Peyer's patch (tissue), 4 donors: ENCODE data around the gene CNTNAP2. TPM values are rescaled to one million over a fixed set of nuclear protein-coding genes. Genes with fewer than 3 reads are reported as not detected.

Source experiments
- DNase-seq, 3 donors: peaks; one replicate each; pipeline ENCODE4 v3.0.0-alpha.2; 2017 to 2019
- H3K27ac ChIP-seq, 4 donors: fragments of 200-600 bp; sonication (generic); one replicate each; pipeline ENCODE4 v1.5.1; 2016 to 2019
- H3K27me3 ChIP-seq, 2 donors: fragments of 200-600 bp; sonication (generic); one replicate each; pipeline ENCODE4 v1.5.1; 2019
- H3K36me3 ChIP-seq, 3 donors: fragments of 200-600 bp; sonication (generic); one replicate each; pipeline ENCODE4 v1.5.1; 2016 to 2019
- H3K4me1 ChIP-seq, 4 donors: fragments of 200-600 bp; sonication (generic); one replicate each; pipeline ENCODE4 v1.5.1; 2016 to 2019
- H3K4me3 ChIP-seq, 4 donors: fragments of 200-600 bp; sonication (generic); 1 replicate in 3 of 4; 2 replicates in 1 of 4; pipeline ENCODE4 v1.5.1; 2016 to 2019; ENCODE audit warnings: mild to moderate bottlenecking in 1 of 4
- H3K9me3 ChIP-seq, 4 donors: fragments of 200-600 bp; sonication (generic); one replicate each; pipeline ENCODE4 v1.5.1; 2016 to 2019; ENCODE audit warnings: mild to moderate bottlenecking in 1 of 4
- POLR2A ChIP-seq, 2 donors: fragments of 450-650 bp; IDR thresholded peaks; one replicate each; pipeline ENCODE4 v1.5.1; 2017; ENCODE audit warnings: antibody characterized with exemption in 2 of 2, mild to moderate bottlenecking in 2 of 2, moderate library complexity in 2 of 2
- total RNA-seq, 4 donors: library from RNA; depleted of rRNA; stranded (reverse); fragments of >200 nt; gene quantifications; one replicate each; pipeline ENCODE4 v1.1.0, GENCODE V29; 2016
- TF ChIP-seq, protein P1 (sequence below), 6 experiments: fragments of 450-650 bp in 4 of 6; fragments of 200-600 bp in 2 of 6; sonication (generic) in 1 of 6; IDR thresholded peaks; one replicate each; pipeline ENCODE4 v1.5.1; 2017 to 2019; ENCODE audit warnings: antibody characterized with exemption in 6 of 6, mild to moderate bottlenecking in 3 of 6, moderate library complexity in 1 of 6

CNTNAP2 gene
- total RNA-seq, 4 donors from 2014 or later, result 1.5 to 4.9 (median 3.6) TPM

- Histone ChIP-seq H3K4me1 (no peaks in the 10 kb centered on the region), H3K4me3 (no peak overlapping the region), H3K27ac (no peak overlapping the region), H3K9me3 (no peaks in the 10 kb centered on the region), H3K36me3 (no peaks in the 10 kb centered on the region), H3K27me3 (no peaks in the 10 kb centered on the region)
- TF ChIP-seq, protein P1, sequence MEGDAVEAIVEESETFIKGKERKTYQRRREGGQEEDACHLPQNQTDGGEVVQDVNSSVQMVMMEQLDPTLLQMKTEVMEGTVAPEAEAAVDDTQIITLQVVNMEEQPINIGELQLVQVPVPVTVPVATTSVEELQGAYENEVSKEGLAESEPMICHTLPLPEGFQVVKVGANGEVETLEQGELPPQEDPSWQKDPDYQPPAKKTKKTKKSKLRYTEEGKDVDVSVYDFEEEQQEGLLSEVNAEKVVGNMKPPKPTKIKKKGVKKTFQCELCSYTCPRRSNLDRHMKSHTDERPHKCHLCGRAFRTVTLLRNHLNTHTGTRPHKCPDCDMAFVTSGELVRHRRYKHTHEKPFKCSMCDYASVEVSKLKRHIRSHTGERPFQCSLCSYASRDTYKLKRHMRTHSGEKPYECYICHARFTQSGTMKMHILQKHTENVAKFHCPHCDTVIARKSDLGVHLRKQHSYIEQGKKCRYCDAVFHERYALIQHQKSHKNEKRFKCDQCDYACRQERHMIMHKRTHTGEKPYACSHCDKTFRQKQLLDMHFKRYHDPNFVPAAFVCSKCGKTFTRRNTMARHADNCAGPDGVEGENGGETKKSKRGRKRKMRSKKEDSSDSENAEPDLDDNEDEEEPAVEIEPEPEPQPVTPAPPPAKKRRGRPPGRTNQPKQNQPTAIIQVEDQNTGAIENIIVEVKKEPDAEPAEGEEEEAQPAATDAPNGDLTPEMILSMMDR (IDR thresholded peaks at IDR 0.05), result no peak
- no peak for TF ChIP-seq POLR2A (IDR thresholded peaks at IDR 0.05)
- no peak for DNase-seq
These were observed 583.5 kb downstream of the CNTNAP2 start for GRCh38 chr7:146700015-146700560.

GRCh38 chr7:146701166-146701565, 584.6 kb downstream of the CNTNAP2 start:
- no peak for TF ChIP-seq POLR2A (IDR thresholded peaks at IDR 0.05)
- TF ChIP-seq, protein P1 (IDR thresholded peaks at IDR 0.05), result no peak

DNA sequence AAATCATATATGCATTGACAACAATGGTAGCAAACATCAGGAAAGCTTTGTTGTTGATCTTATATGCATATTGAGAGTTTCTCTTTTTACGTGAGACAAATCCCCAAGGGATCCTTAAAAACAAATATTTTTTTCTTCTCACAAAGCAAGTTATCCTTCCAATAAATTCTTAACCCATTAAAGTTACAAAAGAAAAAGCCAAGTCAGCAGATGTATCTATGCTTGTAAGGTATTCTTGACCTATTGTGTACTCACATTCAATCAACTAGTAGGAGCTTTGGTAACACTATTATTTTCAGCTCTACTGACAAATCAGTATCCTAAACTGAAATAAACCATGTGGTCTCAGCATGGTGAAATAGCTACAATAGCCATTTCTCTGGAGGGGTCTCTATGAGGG, 586.3 kb downstream of the CNTNAP2 start:
- Histone ChIP-seq H3K27me3 (no peaks in the 10 kb centered on the region), H3K9me3 (no peaks in the 10 kb centered on the region), H3K36me3 (no peaks in the 10 kb centered on the region), H3K4me3 (no peak overlapping the region), H3K4me1 (no peaks in the 10 kb centered on the region), H3K27ac (no peak overlapping the region)
- DNase-seq, result no peak
- no peak for TF ChIP-seq POLR2A (IDR thresholded peaks at IDR 0.05)
- TF ChIP-seq, protein P1 (IDR thresholded peaks at IDR 0.05), result no peak

More at GRCh38 chr7:146701166-146701565, 584.6 kb downstream of the CNTNAP2 start:
- Histone ChIP-seq H3K9me3 (no peaks in the 10 kb centered on the region), H3K4me1 (no peaks in the 10 kb centered on the region), H3K27me3 (no peaks in the 10 kb centered on the region), H3K4me3 (no peak overlapping the region), H3K36me3 (no peaks in the 10 kb centered on the region), H3K27ac (no peak overlapping the region)
- DNase-seq, result no peak

DNA sequence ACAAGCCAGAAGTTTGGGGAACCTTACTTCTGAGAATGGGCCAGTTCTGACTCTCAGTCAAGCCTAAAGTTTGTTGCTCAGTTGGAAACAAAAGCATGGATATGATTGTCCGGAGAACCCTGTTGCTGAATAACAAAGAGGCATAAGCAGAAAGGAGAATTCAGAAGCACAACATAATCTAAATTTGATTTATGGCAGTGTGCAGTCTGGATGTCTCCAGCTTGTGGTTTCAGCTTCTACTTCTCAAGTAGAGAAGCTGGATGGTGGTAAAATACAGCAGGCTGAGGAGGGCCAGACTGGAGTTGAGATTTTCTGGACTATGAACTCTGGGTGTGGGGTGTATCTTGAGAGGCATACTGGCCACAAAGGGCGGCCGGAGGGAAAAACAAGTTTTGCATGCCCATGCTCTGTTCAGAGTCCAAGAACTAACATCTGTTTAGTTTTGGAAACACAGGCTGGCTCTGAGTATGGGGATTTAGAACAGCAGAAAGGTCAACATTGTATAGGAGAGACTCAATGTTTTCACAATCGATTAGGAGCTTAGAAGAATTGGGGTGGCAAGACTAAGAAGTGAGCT, 592.9 kb downstream of the CNTNAP2 start:
- Histone ChIP-seq H3K4me1 (no peaks in the 10 kb centered on the region), H3K27ac (no peak overlapping the region), H3K9me3 (no peaks in the 10 kb centered on the region), H3K36me3 (no peaks in the 10 kb centered on the region), H3K27me3 (no peaks in the 10 kb centered on the region), H3K4me3 (no peak overlapping the region)
- TF ChIP-seq POLR2A (IDR thresholded peaks at IDR 0.05), result no peak
- TF ChIP-seq, protein P1 (IDR thresholded peaks at IDR 0.05), result no peak
- no peak for DNase-seq

DNA sequence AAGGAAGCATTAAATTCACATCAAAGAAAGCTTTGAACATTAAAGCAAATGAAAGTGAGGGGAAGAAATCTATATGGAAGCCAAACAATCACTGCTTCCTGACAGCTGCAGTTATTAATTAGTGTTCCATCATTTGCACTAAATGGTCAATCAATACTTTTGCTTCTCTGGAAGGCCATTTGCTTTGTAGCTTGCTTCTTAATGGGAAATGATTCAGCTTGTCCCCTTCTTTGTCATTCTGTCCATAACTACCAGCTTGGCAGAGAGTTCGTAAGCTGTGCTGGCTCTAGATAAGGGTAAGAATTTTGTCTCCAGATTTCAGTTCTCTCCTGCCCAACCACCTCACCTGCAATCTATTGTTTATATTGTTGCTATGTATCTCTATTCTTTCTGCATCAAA, 596.6 kb downstream of the CNTNAP2 start:
- no peak for TF ChIP-seq POLR2A (IDR thresholded peaks at IDR 0.05)
- TF ChIP-seq, protein P1 (IDR thresholded peaks at IDR 0.05), result no peak
- Histone ChIP-seq H3K4me3 (no peak overlapping the region), H3K36me3 (no peaks in the 10 kb centered on the region)

More for the DNA sequence above, 596.6 kb downstream of the CNTNAP2 start:
- no peak for DNase-seq
- Histone ChIP-seq H3K4me1 (no peaks in the 10 kb centered on the region), H3K27ac (no peak overlapping the region), H3K27me3 (no peaks in the 10 kb centered on the region), H3K9me3 (no peaks in the 10 kb centered on the region)
